Tibial nerve (tissue), 4 donors: ENCODE results near the gene SELPLG. TPM values are rescaled to one million over a fixed set of nuclear protein-coding genes. Genes with fewer than 3 reads are reported as not detected.
A peak's percentile ranks its signal among the peaks of the same experiment; 100 is the strongest.

Experiments
- DNase-seq, 2 donors: peaks; one replicate each; pipeline ENCODE4 v3.0.0-alpha.2; 2019; ENCODE audit warnings: low spot score in 2 of 2
- H3K27ac ChIP-seq, 4 donors: fragments of 200-600 bp; sonication (generic) in 3 of 4; one replicate each; pipeline ENCODE4 v1.5.1; 2017 to 2019; ENCODE audit warnings: mild to moderate bottlenecking in 1 of 4
- H3K27me3 ChIP-seq, 2 donors: fragments of 200-600 bp; sonication (generic) in 1 of 2; one replicate each; pipeline versions ENCODE4 v1.5.1 to v1.6.0; 2017 to 2019
- H3K36me3 ChIP-seq, 3 donors: fragments of 200-600 bp; sonication (generic); one replicate each; pipeline ENCODE4 v1.5.1; 2018 to 2019
- H3K4me1 ChIP-seq, 4 donors: fragments of 200-600 bp; sonication (generic) in 3 of 4; one replicate each; pipeline ENCODE4 v1.5.1; 2017 to 2019
- H3K4me3 ChIP-seq, 4 donors: fragments of 200-600 bp; sonication (generic) in 3 of 4; one replicate each; pipeline ENCODE4 v1.5.1; 2017 to 2019; ENCODE audit warnings: mild to moderate bottlenecking in 1 of 4, moderate library complexity in 1 of 4
- H3K9me3 ChIP-seq, 4 donors: fragments of 200-600 bp; sonication (generic) in 3 of 4; one replicate each; pipeline ENCODE4 v1.5.1; 2017 to 2019
- EP300 ChIP-seq, 2 donors: sonication (generic); formaldehyde crosslinking; IDR thresholded peaks; one replicate each; pipeline ENCODE4 v1.6.1; 2017; ENCODE audit warnings: antibody characterized with exemption in 2 of 2, mild to moderate bottlenecking in 1 of 2
- POLR2A ChIP-seq, 2 donors: fragments of 450-650 bp; IDR thresholded peaks; one replicate each; pipeline ENCODE4 v1.6.1; 2017; ENCODE audit warnings: antibody characterized with exemption in 2 of 2, mild to moderate bottlenecking in 2 of 2, moderate library complexity in 2 of 2
- WGBS, 2 donors: methylation state at CpG; one replicate each; pipeline ENCODE4 v1.1.5; 2018; 5-methylcytosine and 5-hydroxymethylcytosine counted together
- total RNA-seq, 4 donors: library from RNA; depleted of rRNA; stranded (reverse); fragments of >200 nt; gene quantifications; one replicate each; pipeline ENCODE4 v1.1.0, GENCODE V29; 2016
- TF ChIP-seq, protein P1 (sequence below), 5 experiments: fragments of 200-600 bp in 3 of 5; fragments of 450-650 bp in 2 of 5; sonication (generic) in 3 of 5; IDR thresholded peaks; one replicate each; pipeline ENCODE4 v1.5.1; 2016 to 2019; ENCODE audit warnings: antibody characterized with exemption in 5 of 5, mild to moderate bottlenecking in 3 of 5, moderate library complexity in 2 of 5

The SELPLG gene
- total RNA-seq, 4 donors from 2014 or later, result 4.5 to 15.1 (median 9.2) TPM

DNA sequence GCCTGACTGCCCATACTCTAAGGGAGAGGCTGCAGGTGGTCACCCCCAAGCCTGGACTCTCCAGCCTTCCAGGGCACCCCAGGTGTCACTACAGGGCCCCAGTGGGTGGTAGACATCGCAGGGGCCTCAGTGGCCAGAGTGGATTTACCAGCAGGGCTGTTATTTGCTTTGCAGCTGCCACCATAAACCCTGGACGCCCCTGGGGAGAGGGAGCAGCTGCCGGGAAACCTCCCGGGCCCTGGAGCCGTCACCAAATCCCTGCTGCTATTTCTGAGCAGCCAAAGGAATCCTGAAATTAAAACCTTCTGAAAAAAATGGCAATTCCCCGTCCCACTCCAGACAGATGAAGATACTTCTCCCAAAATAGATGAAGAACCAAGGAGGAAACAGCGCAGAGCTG is 49.7 kb downstream of the SELPLG start:
- peaks cover 0 to 41% (median 10%) of the 10 kb centered on the region in 4 donors for H3K4me1 ChIP-seq
- peak overlapping the region in 2 of 4 donors; percentile 9 to 12 for H3K27ac ChIP-seq
- no peak for TF ChIP-seq POLR2A (IDR thresholded peaks at IDR 0.05)
- TF ChIP-seq, protein P1, sequence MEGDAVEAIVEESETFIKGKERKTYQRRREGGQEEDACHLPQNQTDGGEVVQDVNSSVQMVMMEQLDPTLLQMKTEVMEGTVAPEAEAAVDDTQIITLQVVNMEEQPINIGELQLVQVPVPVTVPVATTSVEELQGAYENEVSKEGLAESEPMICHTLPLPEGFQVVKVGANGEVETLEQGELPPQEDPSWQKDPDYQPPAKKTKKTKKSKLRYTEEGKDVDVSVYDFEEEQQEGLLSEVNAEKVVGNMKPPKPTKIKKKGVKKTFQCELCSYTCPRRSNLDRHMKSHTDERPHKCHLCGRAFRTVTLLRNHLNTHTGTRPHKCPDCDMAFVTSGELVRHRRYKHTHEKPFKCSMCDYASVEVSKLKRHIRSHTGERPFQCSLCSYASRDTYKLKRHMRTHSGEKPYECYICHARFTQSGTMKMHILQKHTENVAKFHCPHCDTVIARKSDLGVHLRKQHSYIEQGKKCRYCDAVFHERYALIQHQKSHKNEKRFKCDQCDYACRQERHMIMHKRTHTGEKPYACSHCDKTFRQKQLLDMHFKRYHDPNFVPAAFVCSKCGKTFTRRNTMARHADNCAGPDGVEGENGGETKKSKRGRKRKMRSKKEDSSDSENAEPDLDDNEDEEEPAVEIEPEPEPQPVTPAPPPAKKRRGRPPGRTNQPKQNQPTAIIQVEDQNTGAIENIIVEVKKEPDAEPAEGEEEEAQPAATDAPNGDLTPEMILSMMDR (IDR thresholded peaks at IDR 0.05), result no peak
- no peak for TF ChIP-seq EP300 (IDR thresholded peaks at IDR 0.05)
- H3K9me3 ChIP-seq, result no peaks in the 10 kb centered on the region
- no peak overlapping the region for H3K4me3 ChIP-seq
- H3K36me3 ChIP-seq, result no peaks in the 10 kb centered on the region
- H3K27me3 ChIP-seq, result no peaks in the 10 kb centered on the region
- WGBS, 2 donors, result 42 to 63% methylated on average over 6 to 7 of the region's 7 CpGs
- DNase-seq, result no peak

- WGBS, 2 donors, result 77 to 82% methylated on average over 9 to 10 of the region's 10 CpGs
- peak overlapping the region in 2 of 4 donors; percentile 65 to 78 for H3K27ac ChIP-seq
- DNase-seq, result no peak
- no peak overlapping the region for H3K4me3 ChIP-seq
- H3K4me1 ChIP-seq, result peaks cover 0 to 35% (median 10%) of the 10 kb centered on the region in 4 donors
- no peaks in the 10 kb centered on the region for H3K9me3 ChIP-seq
- no peaks in the 10 kb centered on the region for H3K36me3 ChIP-seq
- TF ChIP-seq EP300 (IDR thresholded peaks at IDR 0.05) (no peak), POLR2A (IDR thresholded peaks at IDR 0.05) (no peak)
- TF ChIP-seq, protein P1 (IDR thresholded peaks at IDR 0.05), result no peak
- H3K27me3 ChIP-seq, result no peaks in the 10 kb centered on the region
These were observed 50.5 kb downstream of the SELPLG start for GRCh38 chr12:108582978-108583770.

GRCh38 chr12:108582509-108582908 is 51.2 kb downstream of the SELPLG start:
- H3K9me3 ChIP-seq, result no peaks in the 10 kb centered on the region
- TF ChIP-seq POLR2A (IDR thresholded peaks at IDR 0.05) (no peak), EP300 (IDR thresholded peaks at IDR 0.05) (no peak)
- TF ChIP-seq, protein P1 (IDR thresholded peaks at IDR 0.05), result no peak
- H3K4me1 ChIP-seq, result peaks cover 0 to 35% (median 10%) of the 10 kb centered on the region in 4 donors
- no peak for DNase-seq
- no peaks in the 10 kb centered on the region for H3K36me3 ChIP-seq
- H3K27me3 ChIP-seq, result no peaks in the 10 kb centered on the region
- WGBS, 2 donors, result 81 to 90% methylated on average over 9 of the region's 9 CpGs
- no peak overlapping the region for H3K4me3 ChIP-seq
- peak overlapping the region in 2 of 4 donors; percentile 65 to 78 for H3K27ac ChIP-seq

DNA sequence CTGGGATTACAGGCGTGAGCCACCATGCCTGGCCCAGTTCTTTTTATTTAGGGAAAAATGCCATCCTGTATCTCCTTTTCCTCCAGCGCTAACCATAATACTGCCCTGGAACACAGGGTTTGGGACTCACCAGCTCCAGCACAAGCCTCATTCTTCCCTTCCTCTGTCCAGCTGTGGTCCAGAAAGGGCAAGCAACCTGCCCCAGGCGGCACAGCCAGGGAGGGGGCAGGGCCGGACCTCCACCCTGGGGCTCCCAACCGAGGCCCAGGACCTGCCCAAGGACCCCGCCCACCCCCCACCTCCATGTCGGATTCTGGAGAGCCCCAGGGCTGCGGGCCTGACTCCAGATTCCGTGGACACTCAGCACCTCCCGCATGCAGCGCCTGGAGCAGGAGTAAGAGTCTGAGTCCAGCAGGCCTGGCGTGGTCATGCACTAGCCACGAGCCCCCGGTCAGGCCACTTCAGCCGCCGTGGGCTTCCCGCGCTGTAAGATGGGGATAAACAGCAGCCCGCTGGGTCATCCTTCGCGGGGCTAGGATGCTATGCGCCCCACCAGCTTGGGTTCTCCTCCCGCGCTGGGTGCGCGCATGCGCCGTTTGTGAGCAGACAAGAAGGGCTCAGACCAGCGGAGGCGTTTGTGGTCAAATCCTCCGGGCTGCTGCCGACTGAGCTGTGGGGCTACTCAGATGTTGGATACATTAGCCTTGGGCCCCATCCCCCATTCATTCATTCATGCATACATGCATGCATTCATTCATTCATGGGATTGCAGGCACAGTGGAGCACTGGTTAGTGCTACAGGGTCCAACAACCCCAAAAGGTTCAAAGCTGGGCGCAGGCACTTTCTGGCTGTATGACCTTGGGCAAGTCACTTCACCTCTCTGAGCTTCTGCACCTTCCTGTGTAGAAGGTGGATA is 52.1 kb downstream of the SELPLG start:
- peaks cover 0 to 35% (median 10%) of the 10 kb centered on the region in 4 donors for H3K4me1 ChIP-seq
- H3K27ac ChIP-seq, result peak overlapping the region in 2 of 4 donors; percentile 65 to 78
- no peaks in the 10 kb centered on the region for H3K9me3 ChIP-seq
- H3K4me3 ChIP-seq, result no peak overlapping the region
- WGBS, 2 donors, result 79 to 90% methylated on average over 21 to 33 of the region's 33 CpGs
- no peaks in the 10 kb centered on the region for H3K27me3 ChIP-seq
- TF ChIP-seq EP300 (IDR thresholded peaks at IDR 0.05), result no peak
- no peak for DNase-seq
- H3K36me3 ChIP-seq, result no peaks in the 10 kb centered on the region

GRCh38 chr12:108580531-108580930 is 53.2 kb downstream of the SELPLG start:
- DNase-seq, result peak in 1 of 2 donors; percentile 39
- WGBS, 2 donors, result 43 to 55% methylated on average over 3 of the region's 3 CpGs
- Histone ChIP-seq H3K9me3 (no peaks in the 10 kb centered on the region), H3K4me1 (peaks cover 0 to 35% (median 10%) of the 10 kb centered on the region in 4 donors), H3K36me3 (no peaks in the 10 kb centered on the region), H3K27me3 (no peaks in the 10 kb centered on the region), H3K27ac (peak overlapping the region in 2 of 4 donors; percentile 65 to 78), H3K4me3 (no peak overlapping the region)
- TF ChIP-seq EP300 (IDR thresholded peaks at IDR 0.05), result peak; percentile 66 to 79
- no peak for TF ChIP-seq POLR2A (IDR thresholded peaks at IDR 0.05)
